Dedifferentiated amniotic fluid mesenchymal stem cell (primary cell): ENCODE data around the gene HABP2.

Source experiments
- DNase-seq: peaks from one replicate; pipeline ENCODE4 v3.0.0-alpha.2; 2016; ENCODE audit errors: extremely low spot score

Gene HABP2

GRCh38 chr10:113552701-113553100 is at the start of gene HABP2:
Gene HABP2 (plus strand): TSS chr10:113553053. CDS start chr10:113553122, 69 bp downstream.
- DNase-seq = no peak

- DNase-seq = no peak
Measured at GRCh38 chr10:113503930-113504329, 48.9 kb upstream of the HABP2 start.

- no peak for DNase-seq
Measured at GRCh38 chr10:113504423-113504822, 48.4 kb upstream of the HABP2 start.

GRCh38 chr10:113506476-113506875 is 46.4 kb upstream of the HABP2 start:
- DNase-seq = no peak

- DNase-seq = no peak
Measured at GRCh38 chr10:113511419-113511818, 41.4 kb upstream of the HABP2 start.

- no peak for DNase-seq
Measured at GRCh38 chr10:113515161-113515560, 37.7 kb upstream of the HABP2 start.

- DNase-seq = peak; percentile 68
Measured at GRCh38 chr10:113515601-113516000, 37.3 kb upstream of the HABP2 start.

GRCh38 chr10:113516061-113516460 is 36.8 kb upstream of the HABP2 start:
- DNase-seq = no peak

- DNase-seq = no peak
Measured at GRCh38 chr10:113517165-113517900, 35.5 kb upstream of the HABP2 start.

- DNase-seq = no peak
Measured at GRCh38 chr10:113517901-113518260, 35.0 kb upstream of the HABP2 start.

- no peak for DNase-seq
Measured at GRCh38 chr10:113518415-113518814, 34.4 kb upstream of the HABP2 start.

- no peak for DNase-seq
Measured at GRCh38 chr10:113518816-113519591, 33.8 kb upstream of the HABP2 start.

GRCh38 chr10:113519681-113520115 is 33.2 kb upstream of the HABP2 start:
- no peak for DNase-seq

GRCh38 chr10:113520261-113520660 is 32.6 kb upstream of the HABP2 start:
- no peak for DNase-seq

- DNase-seq = peak; percentile 87
Measured at GRCh38 chr10:113520690-113521474, 32.0 kb upstream of the HABP2 start.

- DNase-seq = no peak
Measured at GRCh38 chr10:113521475-113521795, 31.4 kb upstream of the HABP2 start.

- no peak for DNase-seq
Measured at GRCh38 chr10:113522460-113522859, 30.4 kb upstream of the HABP2 start.

GRCh38 chr10:113523071-113523470 is 29.8 kb upstream of the HABP2 start:
- no peak for DNase-seq

GRCh38 chr10:113523628-113524027 is 29.2 kb upstream of the HABP2 start:
- no peak for DNase-seq

GRCh38 chr10:113524120-113524519 is 28.7 kb upstream of the HABP2 start:
- DNase-seq = no peak

- no peak for DNase-seq
Measured at GRCh38 chr10:113524539-113525490, 28.0 kb upstream of the HABP2 start.
